GM23248 (cell line): ENCODE data around the gene MORN1.

Experiments
- EZH2 ChIP-seq: fragments of 200-600 bp; sonication (generic); IDR thresholded peaks from 2 replicates; pipeline ENCODE4 v1.6.1; 2018; ENCODE audit warnings: antibody characterized with exemption, mild to moderate bottlenecking; ENCODE audit not compliant: insufficient read depth, poor library complexity, severe bottlenecking
- EZH2phosphoT487 ChIP-seq: fragments of 200-600 bp; sonication (generic); IDR thresholded peaks from 2 replicates; pipeline ENCODE4 v1.6.1; 2018; ENCODE audit warnings: antibody characterized with exemption, moderate library complexity, mild to moderate bottlenecking, low read depth; ENCODE audit not compliant: insufficient read depth

- TF ChIP-seq EZH2phosphoT487 (no peak), EZH2 (no peak)
Observed at GRCh38 chr1:2348346-2349325, 42.7 kb downstream of the MORN1 start.
